HepG2 (cell line): ENCODE data around the gene CEP131. TPM values are rescaled to one million over a fixed set of nuclear protein-coding genes. Genes with fewer than 3 reads are reported as not detected.

Experiments
- ATAC-seq: fragments of 200-7000 bp; cut with Tn5 transposase; 3 replicates; pipeline ENCODE4 v1.9.1; 2020; ENCODE audit warnings: mild to moderate bottlenecking, moderate library complexity
- BruUV-seq: library from RNA; stranded (reverse); fragments of 400-500 nt; replicated peaks from 2 replicates; lab custom pipeline; 2021; lab: Mats Ljungman, UMichigan
- CTCF ChIA-PET: fragments of 300-600 bp; formaldehyde crosslinking; extraction: SDS; loops from one replicate; lab custom pipeline; 2021; ENCODE audit warnings: low total read pairs, inconsistent platforms, low intra/inter-chr PET ratio; lab: Yijun Ruan, JAX
- POLR2A ChIA-PET: fragments of 350-600 bp; sonication (Branson Sonifier 250); formaldehyde crosslinking; loops from one replicate; lab custom pipeline; 2020; ENCODE audit warnings: antibody characterized with exemption, inconsistent platforms; lab: Yijun Ruan, JAX
- DNase-seq: peaks from one replicate; pipeline ENCODE4 v3.0.0-alpha.2; 2015; ENCODE audit warnings: low spot score
- FAIRE-seq: peaks from 3 replicates; lab custom pipeline; 2011; peaks lifted over from hg19 to GRCh38; lab: Jason Lieb, UNC
- H2AFZ ChIP-seq: one replicate; pipeline ENCODE4 v1.6.1; 2011; ENCODE audit warnings: low read length, inconsistent platforms
- H3K27ac ChIP-seq: fragments of 300-600 bp; 3 replicates; pipeline ENCODE4 v1.8.0; 2011; ENCODE audit warnings: mixed run types, mild to moderate bottlenecking, mixed read lengths, low read length, inconsistent platforms; ENCODE audit not compliant: insufficient read depth; ENCODE audit errors: extremely low read length
- H3K27me3 ChIP-seq, 2 experiments: fragments of 200-600 bp in 1 of 2; 2 replicates in 1 of 2; 3 replicates in 1 of 2; pipeline versions ENCODE4 v1.6.0 to v1.8.0; 2011; ENCODE audit warnings: low read length in 2 of 2, mild to moderate bottlenecking in 2 of 2, moderate library complexity in 2 of 2, inconsistent platforms in 1 of 2; ENCODE audit not compliant: insufficient read depth in 2 of 2, control insufficient read depth in 1 of 2
- H3K36me3 ChIP-seq, 2 experiments: fragments of 200-600 bp in 1 of 2; replicated peaks in 1 of 2; 2 replicates in 1 of 2; 3 replicates in 1 of 2; pipeline versions ENCODE4 v1.5.1 to v1.8.0; 2011; ENCODE audit warnings: low read length in 2 of 2, inconsistent platforms in 1 of 2; ENCODE audit not compliant: insufficient read depth in 2 of 2, control insufficient read depth in 1 of 2
- H3K4me1 ChIP-seq: 2 replicates; pipeline ENCODE4 v1.5.1; 2012; ENCODE audit warnings: low read length, inconsistent platforms; ENCODE audit not compliant: insufficient read depth
- H3K4me2 ChIP-seq: 2 replicates; pipeline ENCODE4 v1.6.0; 2011; ENCODE audit warnings: low read depth, low read length, inconsistent platforms
- H3K4me3 ChIP-seq, 3 experiments: fragments of 200-600 bp in 1 of 3; sonication (generic), shearing (Covaris generic) in 1 of 3; replicated peaks in 1 of 3; 2 replicates each; pipeline ENCODE4 v1.5.1; 2011 to 2016; ENCODE audit warnings: low read length in 3 of 3, inconsistent platforms in 2 of 3, low read depth in 2 of 3, mild to moderate bottlenecking in 2 of 3, control low read depth in 1 of 3, mixed read lengths in 1 of 3; ENCODE audit not compliant: insufficient read depth in 1 of 3
- H3K79me2 ChIP-seq: one replicate; pipeline ENCODE4 v1.6.1; 2011; ENCODE audit warnings: low read length, inconsistent platforms; ENCODE audit not compliant: insufficient read depth
- H3K9ac ChIP-seq: 2 replicates; pipeline ENCODE4 v1.6.0; 2011; ENCODE audit warnings: mild to moderate bottlenecking, low read depth, low read length, inconsistent platforms; ENCODE audit not compliant: insufficient read depth
- H3K9me3 ChIP-seq: 2 replicates; pipeline ENCODE4 v1.5.1; 2012; ENCODE audit warnings: mild to moderate bottlenecking, low read length
- H4K20me1 ChIP-seq: 2 replicates; pipeline ENCODE4 v1.6.0; 2011; ENCODE audit warnings: inconsistent platforms, mild to moderate bottlenecking, low read length, moderate library complexity; ENCODE audit not compliant: insufficient read depth
- AGO2 ChIP-seq: fragments of 200-400 bp; formaldehyde crosslinking; optimal IDR thresholded peaks from 2 replicates; pipeline ENCODE3; 2017; ENCODE audit warnings: mild to moderate bottlenecking, low read depth, low read length, moderate library complexity
- ETV5 ChIP-seq: IDR thresholded peaks from 2 replicates; pipeline ENCODE4 v1.6.1; 2018; ENCODE audit warnings: missing biosample characterization, missing genetic modification reagents, inconsistent platforms, borderline replicate concordance
- HNF4G ChIP-seq, 2 experiments: sonication (generic) in 1 of 2; formaldehyde crosslinking in 1 of 2; IDR thresholded peaks; 2 replicates each; pipeline versions ENCODE4 v1.4.0 to v1.6.1; 2011 to 2020; ENCODE audit warnings: borderline replicate concordance in 2 of 2, low read depth in 2 of 2, mild to moderate bottlenecking in 2 of 2, low read length in 1 of 2, missing genetic modification reagents in 1 of 2, moderate library complexity in 1 of 2
- HOXA3 ChIP-seq: sonication (generic); formaldehyde crosslinking; IDR thresholded peaks from 2 replicates; pipeline ENCODE4 v1.5.0; 2020; ENCODE audit warnings: missing genetic modification reagents
- MAFF ChIP-seq: IDR thresholded peaks from 2 replicates; pipeline ENCODE4 v1.6.1; 2011; ENCODE audit warnings: low read depth, low read length, improper control_type of control experiment
- MAFK ChIP-seq, 2 experiments: IDR thresholded peaks in 1 of 2; conservative IDR thresholded peaks in 1 of 2; 2 replicates each; pipeline ENCODE4 v1.6.1; 2011; ENCODE audit warnings: improper control_type of control experiment in 2 of 2, low read length in 2 of 2
- PHB2 ChIP-seq: fragments of 450-650 bp; IDR thresholded peaks from 2 replicates; pipeline ENCODE4 v1.6.1; 2018; ENCODE audit not compliant: partially characterized antibody
- REXO4 ChIP-seq: sonication (generic); formaldehyde crosslinking; IDR thresholded peaks from 2 replicates; pipeline ENCODE4 v1.8.0; 2022; ENCODE audit warnings: missing genetic modification reagents, mild to moderate bottlenecking, borderline replicate concordance
- ZFX ChIP-seq: sonication (generic); formaldehyde crosslinking; IDR thresholded peaks from 2 replicates; pipeline ENCODE4 v1.4.0; 2020; ENCODE audit warnings: mild to moderate bottlenecking, low read depth, missing genetic modification reagents, moderate library complexity
- ZNF205 ChIP-seq: IDR thresholded peaks from 2 replicates; pipeline ENCODE4 v1.6.1; 2018; ENCODE audit warnings: missing biosample characterization, missing genetic modification reagents
- ZNF530 ChIP-seq: sonication (generic); formaldehyde crosslinking; IDR thresholded peaks from 2 replicates; pipeline ENCODE4 v1.5.0; 2020; ENCODE audit warnings: low read depth, mild to moderate bottlenecking, missing genetic modification reagents
- ZNF550 ChIP-seq: sonication (generic); formaldehyde crosslinking; IDR thresholded peaks from 2 replicates; pipeline ENCODE4 v1.4.0; 2020; ENCODE audit warnings: mild to moderate bottlenecking, missing genetic modification reagents, borderline replicate concordance
- ZNF7 ChIP-seq: IDR thresholded peaks from 2 replicates; pipeline ENCODE4 v1.6.1; 2016; ENCODE audit warnings: missing biosample characterization, missing genetic modification reagents
- WGBS: methylation state at CpG from one replicate; pipeline ENCODE4 v1.1.6; 2017; ENCODE audit warnings: low lambda C conversion rate; 5-methylcytosine and 5-hydroxymethylcytosine counted together
- in situ Hi-C: cut with HindIII; loops from 2 replicates; pipeline ENCODE4 v1.10.0; 2017; ENCODE audit warnings: low pct_unique_long_range_greater_than_20kb; ENCODE audit not compliant: extremely low pct_ligation_motif_present
- intact Hi-C: fragments of 100-400 bp; cut with micrococcal nuclease; formaldehyde crosslinking; loops from one replicate; pipeline ENCODE4 v1.10.0; 2022; ENCODE audit not compliant: unreplicated experiment
- polyA plus RNA-seq, 8 experiments: library from polyadenylated mRNA; depleted of rRNA in 3 of 8; stranded (reverse) in 7 of 8; unstranded in 1 of 8; fragments of >200 nt; fragmentation: Illumina TruSeq in 4 of 8; extraction: Trizol in 4 of 8; gene quantifications; 2 replicates each; pipeline versions ENCODE4 v1.2.1 to v1.2.3, GENCODE V29; 2011 to 2016; ENCODE audit warnings: low read depth in 4 of 8, missing spikeins in 1 of 8, mixed read lengths in 1 of 8; ENCODE audit not compliant: insufficient read depth in 1 of 8
- total RNA-seq, 5 experiments: library from RNA; depleted of rRNA; stranded (reverse); fragments of >200 nt; fragmentation: Illumina TruSeq; extraction: Trizol; gene quantifications; 2 replicates each; pipeline ENCODE4 v1.2.3, GENCODE V29; 2016; ENCODE audit warnings: low read depth in 1 of 5
- TF ChIP-seq, protein P1 (sequence below): IDR thresholded peaks from 2 replicates; pipeline ENCODE4 v1.6.1; 2016; ENCODE audit warnings: missing genetic modification reagents, missing compliant biosample characterization
- TF ChIP-seq, protein P2 (sequence below): sonication (generic); formaldehyde crosslinking; IDR thresholded peaks from 2 replicates; pipeline ENCODE4 v1.5.1; 2020; ENCODE audit warnings: mild to moderate bottlenecking, moderate library complexity, missing genetic modification reagents
- TF ChIP-seq, protein P3 (sequence below): sonication (generic); formaldehyde crosslinking; IDR thresholded peaks from 2 replicates; pipeline ENCODE4 v1.9.0; 2021; ENCODE audit warnings: missing genetic modification reagents, mild to moderate bottlenecking, borderline replicate concordance
- TF ChIP-seq, protein P4 (sequence below): IDR thresholded peaks from 2 replicates; pipeline ENCODE4 v1.6.1; 2018; ENCODE audit warnings: missing genetic modification reagents

CEP131 gene
- total and polyA plus RNA-seq, 2 of the 13 experiments (the other 11 are each of a cell fraction or from before 2014, with no cell fraction given): 5.0 to 16.8 TPM

DNA sequence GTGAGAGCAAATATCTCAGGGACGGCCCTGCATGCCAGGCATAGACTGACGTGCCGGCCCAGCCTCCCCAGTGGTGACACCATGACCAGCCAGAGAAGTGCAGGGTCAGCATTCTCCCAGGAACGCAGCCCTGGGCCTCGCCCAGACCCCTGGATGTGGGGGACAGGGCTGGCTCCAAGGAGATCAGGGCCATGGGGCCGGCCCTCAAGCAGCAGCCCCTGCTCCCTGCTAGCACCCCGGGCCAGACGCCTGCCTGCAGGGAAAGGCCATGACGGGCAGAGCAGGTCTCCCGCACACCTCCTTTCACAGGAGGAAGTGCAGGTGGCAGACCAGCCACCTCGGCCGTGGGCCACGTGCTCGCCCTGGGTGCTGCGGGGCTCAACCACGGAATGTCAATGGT, 25.9 kb upstream of the CEP131 start:
- no peak for ATAC-seq
- FAIRE-seq: no peak
- Histone ChIP-seq H3K27me3 (no peaks in the 10 kb centered on the region), H3K4me1 (peaks cover 35% of the 10 kb centered on the region), H3K79me2 (no peaks in the 10 kb centered on the region), H2AFZ (no peak overlapping the region), H3K9me3 (no peaks in the 10 kb centered on the region), H3K9ac (no peak overlapping the region), H3K36me3 (peaks cover 15 to 20% of the 10 kb centered on the region in 2 experiments; a peak in 3 of 5 replicates), H3K4me2 (no peak overlapping the region), H3K27ac (no peak overlapping the region), H4K20me1 (peaks cover 2% of the 10 kb centered on the region; the same call in 1 of the 2 replicates), H3K4me3 (no peak overlapping the region)
- DNase-seq: no peak
- intact Hi-C loops: no loop called here
- ChIA-PET POLR2A (interaction anchor here (1.3 kb wide), 1 partner anchor 10 kb away, joined by 4 read pairs; the partner anchor contains the start of genes NDUFAF8 and TEPSIN), CTCF (no interaction called here)
- in situ Hi-C loops: no loop called here
- 79% methylated on average over 13 of the region's 16 CpGs for WGBS
- no TSS peak for BruUV-seq
- no peak for TF ChIP-seq HOXA3 (CRISPR knock-in tag)
- no peak for TF ChIP-seq REXO4 (CRISPR knock-in tag)
- TF ChIP-seq, protein P1, sequence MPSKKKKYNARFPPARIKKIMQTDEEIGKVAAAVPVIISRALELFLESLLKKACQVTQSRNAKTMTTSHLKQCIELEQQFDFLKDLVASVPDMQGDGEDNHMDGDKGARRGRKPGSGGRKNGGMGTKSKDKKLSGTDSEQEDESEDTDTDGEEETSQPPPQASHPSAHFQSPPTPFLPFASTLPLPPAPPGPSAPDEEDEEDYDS: no peak
- TF ChIP-seq ZNF205 (CRISPR knock-in tag): no peak
- TF ChIP-seq PHB2: no peak
- no peak for TF ChIP-seq ZNF550 (CRISPR knock-in tag)
- no peak for TF ChIP-seq ZFX (CRISPR knock-in tag)
- TF ChIP-seq, protein P2, sequence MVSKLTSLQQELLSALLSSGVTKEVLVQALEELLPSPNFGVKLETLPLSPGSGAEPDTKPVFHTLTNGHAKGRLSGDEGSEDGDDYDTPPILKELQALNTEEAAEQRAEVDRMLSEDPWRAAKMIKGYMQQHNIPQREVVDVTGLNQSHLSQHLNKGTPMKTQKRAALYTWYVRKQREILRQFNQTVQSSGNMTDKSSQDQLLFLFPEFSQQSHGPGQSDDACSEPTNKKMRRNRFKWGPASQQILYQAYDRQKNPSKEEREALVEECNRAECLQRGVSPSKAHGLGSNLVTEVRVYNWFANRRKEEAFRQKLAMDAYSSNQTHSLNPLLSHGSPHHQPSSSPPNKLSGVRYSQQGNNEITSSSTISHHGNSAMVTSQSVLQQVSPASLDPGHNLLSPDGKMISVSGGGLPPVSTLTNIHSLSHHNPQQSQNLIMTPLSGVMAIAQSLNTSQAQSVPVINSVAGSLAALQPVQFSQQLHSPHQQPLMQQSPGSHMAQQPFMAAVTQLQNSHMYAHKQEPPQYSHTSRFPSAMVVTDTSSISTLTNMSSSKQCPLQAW (CRISPR knock-in tag): no peak
- no peak for TF ChIP-seq ZNF530 (CRISPR knock-in tag)
- TF ChIP-seq AGO2: peak; percentile 79
- TF ChIP-seq MAFF: peak; percentile 78
- TF ChIP-seq MAFK (conservative IDR thresholded peaks at IDR 0.05 in 1 of 2, IDR thresholded peaks at IDR 0.05 in 1 of 2; ENCODE audit: low read length in 2 of 2): peak; percentile 83 to 89
- TF ChIP-seq, protein P3, sequence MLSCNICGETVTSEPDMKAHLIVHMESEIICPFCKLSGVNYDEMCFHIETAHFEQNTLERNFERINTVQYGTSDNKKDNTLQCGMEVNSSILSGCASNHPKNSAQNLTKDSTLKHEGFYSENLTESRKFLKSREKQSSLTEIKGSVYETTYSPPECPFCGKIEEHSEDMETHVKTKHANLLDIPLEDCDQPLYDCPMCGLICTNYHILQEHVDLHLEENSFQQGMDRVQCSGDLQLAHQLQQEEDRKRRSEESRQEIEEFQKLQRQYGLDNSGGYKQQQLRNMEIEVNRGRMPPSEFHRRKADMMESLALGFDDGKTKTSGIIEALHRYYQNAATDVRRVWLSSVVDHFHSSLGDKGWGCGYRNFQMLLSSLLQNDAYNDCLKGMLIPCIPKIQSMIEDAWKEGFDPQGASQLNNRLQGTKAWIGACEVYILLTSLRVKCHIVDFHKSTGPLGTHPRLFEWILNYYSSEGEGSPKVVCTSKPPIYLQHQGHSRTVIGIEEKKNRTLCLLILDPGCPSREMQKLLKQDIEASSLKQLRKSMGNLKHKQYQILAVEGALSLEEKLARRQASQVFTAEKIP (CRISPR knock-in tag): no peak
- TF ChIP-seq ETV5: 0 out of 2 replicates have a peak, but pooled peaks have one; percentile 24
- TF ChIP-seq, protein P4, sequence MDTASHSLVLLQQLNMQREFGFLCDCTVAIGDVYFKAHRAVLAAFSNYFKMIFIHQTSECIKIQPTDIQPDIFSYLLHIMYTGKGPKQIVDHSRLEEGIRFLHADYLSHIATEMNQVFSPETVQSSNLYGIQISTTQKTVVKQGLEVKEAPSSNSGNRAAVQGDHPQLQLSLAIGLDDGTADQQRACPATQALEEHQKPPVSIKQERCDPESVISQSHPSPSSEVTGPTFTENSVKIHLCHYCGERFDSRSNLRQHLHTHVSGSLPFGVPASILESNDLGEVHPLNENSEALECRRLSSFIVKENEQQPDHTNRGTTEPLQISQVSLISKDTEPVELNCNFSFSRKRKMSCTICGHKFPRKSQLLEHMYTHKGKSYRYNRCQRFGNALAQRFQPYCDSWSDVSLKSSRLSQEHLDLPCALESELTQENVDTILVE: no peak
- no peak for TF ChIP-seq HNF4G (IDR thresholded peaks at IDR 0.05; ENCODE audit: borderline replicate concordance, low read depth, low read length)
- no peak for TF ChIP-seq HNF4G (CRISPR knock-in tag; IDR thresholded peaks at IDR 0.05; ENCODE audit: borderline replicate concordance, low read depth)
- no peak for TF ChIP-seq ZNF7 (CRISPR knock-in tag)
